CD4-positive, alpha-beta T cell (primary cell): ENCODE results near the gene DYNC1H1. TPM values are rescaled to one million over a fixed set of nuclear protein-coding genes. Genes with fewer than 3 reads are reported as not detected.

Experiments
- ATAC-seq: fragments of 200-7000 bp; cut with Tn5 transposase; one replicate; pipeline ENCODE4 v1.10.0; 2022; ENCODE audit warnings: mild to moderate bottlenecking; ENCODE audit not compliant: poor library complexity
- CTCF ChIA-PET: fragments of 350-600 bp; sonication (Branson Sonifier 250); formaldehyde crosslinking; loops from one replicate; lab custom pipeline; 2021; ENCODE audit warnings: antibody characterized with exemption, inconsistent platforms; lab: Charles Lee
- POLR2A ChIA-PET: fragments of 350-600 bp; sonication (Branson Sonifier 250); formaldehyde crosslinking; loops from one replicate; lab custom pipeline; 2021; ENCODE audit warnings: antibody characterized with exemption, inconsistent platforms; lab: Charles Lee
- DNase-seq, 14 experiments: peaks; one replicate each; pipeline ENCODE4 v3.0.0-alpha.2; 2013 to 2020; ENCODE audit warnings: mixed read lengths in 2 of 14
- H3K27ac ChIP-seq, 2 donors: one replicate each; pipeline versions ENCODE4 v1.5.1 to v1.7.0; 2013; ENCODE audit warnings: low read length in 2 of 2, low read depth in 1 of 2, mild to moderate bottlenecking in 1 of 2
- H3K27me3 ChIP-seq, 2 experiments: 1 replicate in 1 of 2; 2 replicates in 1 of 2; pipeline versions ENCODE4 v1.6.1 to v1.7.0; 2013; ENCODE audit warnings: low read length in 2 of 2, control low read depth in 1 of 2, mild to moderate bottlenecking in 1 of 2, moderate library complexity in 1 of 2; ENCODE audit not compliant: insufficient read depth in 2 of 2, control insufficient read depth in 1 of 2
- H3K36me3 ChIP-seq: one replicate; pipeline ENCODE4 v1.6.1; 2013; ENCODE audit warnings: low read length, control low read depth; ENCODE audit not compliant: insufficient read depth
- H3K4me1 ChIP-seq: one replicate; pipeline ENCODE4 v1.6.1; 2013; ENCODE audit warnings: low read length, control low read depth; ENCODE audit not compliant: insufficient read depth
- H3K4me3 ChIP-seq: one replicate; pipeline ENCODE4 v1.5.1; 2013; ENCODE audit warnings: mild to moderate bottlenecking, low read length, moderate library complexity
- H3K9me3 ChIP-seq, 2 experiments: 1 replicate in 1 of 2; 2 replicates in 1 of 2; pipeline versions ENCODE4 v1.6.1 to v1.7.0; 2013; ENCODE audit warnings: low read length in 2 of 2, mild to moderate bottlenecking in 2 of 2, control low read depth in 1 of 2, moderate library complexity in 1 of 2; ENCODE audit not compliant: control insufficient read depth in 1 of 2, insufficient read depth in 1 of 2
- H3K27ac Mint-ChIP-seq: one replicate; pipeline ENCODE4 v1.8.0; 2020; ENCODE audit warnings: mixed read lengths
- H3K27me3 Mint-ChIP-seq: one replicate; pipeline ENCODE4 v1.8.0; 2021; ENCODE audit warnings: mixed read lengths
- H3K36me3 Mint-ChIP-seq: one replicate; pipeline ENCODE4 v1.8.0; 2021; ENCODE audit warnings: low read depth, mixed read lengths
- H3K4me1 Mint-ChIP-seq: one replicate; pipeline ENCODE4 v1.8.0; 2021; ENCODE audit warnings: low read depth, mixed read lengths
- H3K4me3 Mint-ChIP-seq: one replicate; pipeline ENCODE4 v1.8.0; 2020; ENCODE audit warnings: mild to moderate bottlenecking, mixed read lengths
- H3K9me3 Mint-ChIP-seq: one replicate; pipeline ENCODE4 v1.8.0; 2020; ENCODE audit warnings: mixed read lengths
- intact Hi-C, 2 experiments: fragments of 100-400 bp; cut with DNase I in 1 of 2; cut with micrococcal nuclease in 1 of 2; formaldehyde crosslinking; loops; one replicate each; pipeline versions ENCODE4 v1.15.1 to v1.9.0; 2023 to 2025; cut with DNase I, micrococcal nuclease
- total RNA-seq, 174 experiments: library from RNA in 2 of 174; stranded (reverse) in 2 of 174; gene quantifications; one replicate each; pipeline ENCODE4 v1.2.3 and lab custom pipeline; 2021 to 2026
- TF ChIP-seq, protein P1 (sequence below): fragments of 200-600 bp; IDR thresholded peaks from one replicate; pipeline ENCODE4 v1.8.0; 2022; ENCODE audit warnings: antibody characterized with exemption, mild to moderate bottlenecking

Gene DYNC1H1
- total RNA-seq, 2 experiments from 2014 or later = 286 to 293 TPM

DNA sequence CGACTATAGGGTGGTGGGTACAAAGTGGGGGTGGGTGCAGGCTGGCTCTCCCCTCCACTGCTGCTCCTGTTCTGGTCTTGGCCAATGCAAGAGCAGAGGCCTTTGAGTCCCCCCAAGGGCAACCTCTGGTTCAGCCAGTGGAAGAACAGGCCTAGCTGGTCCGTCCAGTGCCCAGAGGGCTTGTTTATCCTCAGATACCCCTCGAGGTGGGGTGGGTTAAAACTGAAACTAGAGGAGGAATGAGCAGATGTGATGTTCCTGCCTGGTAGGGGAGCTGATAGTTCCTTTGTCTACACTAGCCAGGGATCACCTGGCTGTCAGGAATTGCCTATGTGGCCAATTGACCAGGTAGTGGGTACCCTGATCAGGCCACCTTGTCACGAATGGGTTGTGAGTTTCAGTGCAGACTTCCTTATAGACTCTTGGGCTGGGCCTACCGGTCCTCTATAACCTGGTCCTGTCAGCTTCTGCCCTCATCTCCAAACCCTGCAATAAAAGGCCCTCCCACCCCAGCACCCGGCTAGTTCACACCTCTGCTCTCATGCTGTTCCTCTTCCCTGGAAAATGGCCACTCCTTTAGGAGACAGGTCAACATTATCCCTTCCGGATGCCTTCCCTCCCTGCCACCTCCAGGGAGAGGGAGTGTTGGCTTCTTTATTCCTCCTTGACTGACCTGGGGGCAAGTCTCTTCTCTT lies 133.2 kb downstream of the DYNC1H1 start:
- H3K27me3 ChIP-seq = no peaks in the 10 kb centered on the region
- TF ChIP-seq, protein P1, sequence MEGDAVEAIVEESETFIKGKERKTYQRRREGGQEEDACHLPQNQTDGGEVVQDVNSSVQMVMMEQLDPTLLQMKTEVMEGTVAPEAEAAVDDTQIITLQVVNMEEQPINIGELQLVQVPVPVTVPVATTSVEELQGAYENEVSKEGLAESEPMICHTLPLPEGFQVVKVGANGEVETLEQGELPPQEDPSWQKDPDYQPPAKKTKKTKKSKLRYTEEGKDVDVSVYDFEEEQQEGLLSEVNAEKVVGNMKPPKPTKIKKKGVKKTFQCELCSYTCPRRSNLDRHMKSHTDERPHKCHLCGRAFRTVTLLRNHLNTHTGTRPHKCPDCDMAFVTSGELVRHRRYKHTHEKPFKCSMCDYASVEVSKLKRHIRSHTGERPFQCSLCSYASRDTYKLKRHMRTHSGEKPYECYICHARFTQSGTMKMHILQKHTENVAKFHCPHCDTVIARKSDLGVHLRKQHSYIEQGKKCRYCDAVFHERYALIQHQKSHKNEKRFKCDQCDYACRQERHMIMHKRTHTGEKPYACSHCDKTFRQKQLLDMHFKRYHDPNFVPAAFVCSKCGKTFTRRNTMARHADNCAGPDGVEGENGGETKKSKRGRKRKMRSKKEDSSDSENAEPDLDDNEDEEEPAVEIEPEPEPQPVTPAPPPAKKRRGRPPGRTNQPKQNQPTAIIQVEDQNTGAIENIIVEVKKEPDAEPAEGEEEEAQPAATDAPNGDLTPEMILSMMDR = no peak
- intact Hi-C loops = loop anchor here in 1 of 2 experiments (5.0 kb wide), 2 partner anchors 50 to 390 kb away; no protein-coding TSS in a partner anchor
- DNase-seq (no peak), ATAC-seq (no peak)
- no peaks in the 10 kb centered on the region for H3K9me3 Mint-ChIP-seq
- no peak overlapping the region for H3K4me3 Mint-ChIP-seq
- H3K4me3 ChIP-seq = no peak overlapping the region
- ChIA-PET CTCF (interaction anchor here (0.7 to 2.1 kb wide), 8 partner anchors 9 to 233 kb away, joined by 3 to 28 read pairs (median 5); partner anchors contain the start of gene HSP90AA1), POLR2A (no interaction called here)
- H3K36me3 Mint-ChIP-seq = no peaks in the 10 kb centered on the region
- no peaks in the 10 kb centered on the region for H3K27me3 Mint-ChIP-seq
- no peaks in the 10 kb centered on the region for H3K36me3 ChIP-seq
- no peak overlapping the region for H3K27ac Mint-ChIP-seq
- H3K27ac ChIP-seq = no peak overlapping the region
- peaks cover 5% of the 10 kb centered on the region for H3K4me1 ChIP-seq
- H3K4me1 Mint-ChIP-seq = no peaks in the 10 kb centered on the region
- H3K9me3 ChIP-seq = no peaks in the 10 kb centered on the region

DNA sequence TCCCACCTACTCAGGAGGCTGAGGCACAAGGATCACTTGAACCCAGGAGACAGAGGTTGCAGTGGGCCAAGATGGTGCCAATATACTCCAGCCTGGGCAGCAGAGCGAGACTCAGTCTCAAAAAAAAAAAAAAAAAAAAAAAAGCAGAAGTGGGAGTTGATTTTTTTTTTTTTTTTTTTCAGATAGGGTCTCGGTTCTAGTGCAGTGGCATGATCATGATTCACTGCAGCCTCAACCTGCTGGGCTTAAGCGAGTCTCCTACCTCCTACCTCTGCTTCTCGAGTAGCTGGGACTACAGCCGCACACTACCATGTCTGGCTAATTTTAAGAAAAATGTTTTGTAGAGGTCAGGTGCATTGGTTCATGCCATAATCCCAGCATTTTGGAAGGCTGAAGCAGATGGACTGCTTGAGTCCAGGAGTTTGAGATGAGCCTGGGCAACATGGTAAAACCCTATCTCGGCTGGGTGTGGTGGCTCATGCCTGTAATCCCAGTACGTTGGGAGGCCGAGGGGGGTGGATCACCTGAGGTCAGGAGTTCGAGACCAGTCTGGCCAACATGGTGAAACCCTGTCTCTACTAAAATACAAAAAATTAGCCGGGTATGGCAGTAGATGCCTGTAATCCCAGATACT lies 138.8 kb downstream of the DYNC1H1 start:
- H3K27ac ChIP-seq = no peak overlapping the region
- Mint-ChIP-seq H3K4me3 (no peak overlapping the region), H3K9me3 (no peaks in the 10 kb centered on the region), H3K36me3 (no peaks in the 10 kb centered on the region), H3K27ac (no peak overlapping the region), H3K4me1 (no peaks in the 10 kb centered on the region), H3K27me3 (no peaks in the 10 kb centered on the region)
- H3K4me3 ChIP-seq = no peak overlapping the region
- no peaks in the 10 kb centered on the region for H3K4me1 ChIP-seq
- TF ChIP-seq, protein P1 = no peak
- no peaks in the 10 kb centered on the region for H3K9me3 ChIP-seq
- no peaks in the 10 kb centered on the region for H3K27me3 ChIP-seq
- CTCF ChIA-PET = no interaction called here
- intact Hi-C loops = no loop called here
- POLR2A ChIA-PET = no interaction called here
- ATAC-seq = no peak
- no peak for DNase-seq
- no peaks in the 10 kb centered on the region for H3K36me3 ChIP-seq

DNA sequence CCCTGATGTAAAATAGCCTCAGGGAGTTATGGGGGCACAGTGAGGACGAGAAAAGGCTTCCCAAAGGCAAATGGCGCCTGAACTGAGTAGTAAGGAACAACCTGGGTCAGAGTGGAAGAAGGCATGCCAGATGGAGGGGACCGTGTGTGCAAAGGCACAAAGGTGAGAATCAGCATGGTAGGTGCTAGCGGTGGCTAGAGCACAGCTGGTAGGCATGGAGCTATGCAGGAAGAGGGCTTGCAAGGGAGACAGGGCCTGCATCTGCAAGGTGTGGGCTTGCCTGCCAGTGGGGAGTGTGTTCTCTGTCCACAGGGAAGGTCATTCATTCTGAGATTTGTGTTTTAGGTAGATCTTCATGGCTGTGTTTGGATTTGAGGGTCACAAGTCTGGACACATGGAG lies 141.0 kb downstream of the DYNC1H1 start:
- Histone ChIP-seq H3K27me3 (no peaks in the 10 kb centered on the region), H3K4me1 (no peaks in the 10 kb centered on the region), H3K27ac (no peak overlapping the region), H3K4me3 (no peak overlapping the region), H3K36me3 (no peaks in the 10 kb centered on the region), H3K9me3 (peaks cover 0 to 2% of the 10 kb centered on the region in 2 experiments)
- DNase-seq (no peak), ATAC-seq (no peak)
- ChIA-PET CTCF (interaction anchor here (1.3 kb wide), 1 partner anchor 9 kb away, joined by 6 read pairs; no protein-coding TSS in a partner anchor), POLR2A (no interaction called here)
- Mint-ChIP-seq H3K4me1 (no peaks in the 10 kb centered on the region), H3K27ac (no peak overlapping the region), H3K36me3 (no peaks in the 10 kb centered on the region), H3K27me3 (no peaks in the 10 kb centered on the region), H3K4me3 (no peak overlapping the region), H3K9me3 (no peaks in the 10 kb centered on the region)
- intact Hi-C loops = no loop called here
- TF ChIP-seq, protein P1 = no peak

Other genes starting within 250 kb of the DYNC1H1 start
- gene PPP2R5C, start 202.9 kb upstream of the DYNC1H1 start, total RNA-seq = 100 to 1,000 TPM; 463 to 487 TPM
- 100 to 1,000 TPM; 451 to 462 TPM for gene HSP90AA1, start 122.5 kb downstream of the DYNC1H1 start, total RNA-seq
- gene WDR20, start 175.3 kb downstream of the DYNC1H1 start, total RNA-seq = 10 to 100 TPM; 40.1 to 41.2 TPM